Measurements from ENCODE around the gene SMCO1.
"Not testable (repeated sequence)": the region's sequence is repeated elsewhere in the genome, so short reads cannot be mapped to it uniquely, and the experiment has no call there.

SMCO1 gene

DNA sequence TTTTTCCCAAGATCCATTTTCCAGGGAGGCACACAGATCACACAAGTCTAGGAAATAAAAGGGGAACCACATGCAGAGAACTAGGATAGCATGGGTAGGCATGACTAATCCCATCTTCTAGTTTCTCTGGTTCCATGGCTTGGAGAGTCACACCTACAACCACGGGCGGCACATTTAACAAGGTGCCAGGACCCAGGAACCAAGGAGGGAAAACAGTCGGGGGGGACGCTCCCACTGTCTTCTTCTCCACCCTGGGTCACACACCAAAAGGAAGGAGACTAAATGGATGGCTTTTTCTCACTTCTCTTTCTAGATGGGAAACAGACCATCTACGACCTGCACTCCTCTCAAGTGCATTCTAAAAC, 4.6 kb upstream of the SMCO1 start:
- no peak for DNase-seq

DNA sequence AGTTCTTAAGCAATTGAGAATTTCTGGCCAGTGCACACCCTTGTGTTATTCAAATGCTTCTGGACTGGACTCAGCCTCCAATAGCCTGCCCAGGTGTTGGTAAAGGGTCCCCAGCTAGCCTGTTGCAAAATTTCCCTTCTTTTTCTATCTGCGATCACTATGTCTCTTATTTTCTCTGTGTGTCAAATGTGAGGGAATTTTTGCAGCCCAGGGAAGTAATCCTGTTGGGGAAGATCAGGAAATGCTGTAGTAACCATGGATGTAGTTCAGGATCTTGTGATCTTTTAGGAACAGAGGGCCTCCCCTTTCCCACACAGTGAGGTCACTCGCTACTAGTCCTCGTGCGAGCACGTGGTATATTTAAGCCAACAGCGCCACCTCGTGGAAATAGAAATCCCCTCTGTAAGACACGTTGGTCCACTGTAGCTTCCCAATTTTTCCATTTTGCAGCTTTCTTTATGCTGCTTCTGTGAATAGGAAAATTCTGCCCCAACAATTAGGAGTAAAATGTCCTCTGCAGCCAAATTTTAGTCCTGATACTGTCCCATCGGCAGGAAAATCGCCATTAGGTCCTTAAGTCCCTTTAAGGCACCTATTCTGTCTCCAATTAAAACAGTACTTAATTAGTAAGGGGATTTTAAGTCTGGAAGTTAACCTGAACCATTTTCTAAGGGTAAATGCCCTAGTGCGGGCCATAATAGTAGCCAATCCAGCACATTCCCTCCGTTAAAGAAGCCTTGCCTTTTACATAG, 4.0 kb upstream of the SMCO1 start:
- DNase-seq = peak; percentile 57

DNA sequence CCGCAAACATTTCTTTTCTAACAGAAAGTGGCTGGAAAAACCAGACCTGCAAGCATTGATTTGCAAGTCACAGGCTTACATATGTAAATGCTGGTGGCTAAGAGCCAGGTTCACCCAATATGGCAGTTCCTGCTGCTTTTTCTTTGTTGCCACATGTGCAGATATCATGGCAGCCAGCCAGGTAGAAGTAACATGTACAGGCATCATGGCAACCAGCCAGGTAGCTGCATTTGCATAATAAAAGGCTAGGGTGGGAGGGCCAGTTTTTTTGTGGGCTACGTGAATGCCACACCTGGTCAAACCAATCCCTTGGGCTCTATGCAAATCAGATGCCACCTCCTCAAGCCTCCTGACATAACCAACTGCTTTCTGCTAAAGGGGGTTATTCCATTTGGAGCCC, 2.8 kb upstream of the SMCO1 start:
- no peak for DNase-seq

DNA sequence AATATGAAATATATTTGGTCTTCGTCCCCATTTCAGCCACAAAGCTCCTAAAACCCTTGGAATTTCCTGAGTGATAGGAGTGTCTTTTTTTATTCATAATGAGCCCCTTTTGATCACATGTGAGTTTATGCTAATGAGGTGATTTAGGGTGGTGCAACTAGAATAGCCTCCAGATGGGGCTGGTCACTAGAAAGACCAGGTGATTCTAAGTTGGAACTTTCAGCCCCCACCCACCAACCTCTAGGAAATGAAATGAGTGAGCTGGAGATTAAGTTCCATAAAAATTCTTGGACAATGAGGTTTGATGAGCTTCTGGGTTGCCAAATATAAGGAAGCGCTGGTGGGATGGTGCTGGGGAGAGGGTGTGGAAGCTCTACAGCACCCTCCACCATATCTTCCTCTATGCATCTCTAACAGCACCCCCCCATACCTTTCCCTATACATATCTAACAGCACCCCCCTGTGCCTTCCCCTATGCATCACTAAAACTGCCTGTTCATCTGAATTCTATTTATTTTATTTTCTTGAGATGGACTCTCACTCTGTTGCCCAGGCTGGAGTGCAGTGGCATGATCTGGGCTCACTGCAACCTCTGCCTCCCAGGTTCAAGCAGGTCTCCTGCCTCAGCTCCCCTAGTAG, 2.1 kb upstream of the SMCO1 start:
- no peak for DNase-seq

DNA sequence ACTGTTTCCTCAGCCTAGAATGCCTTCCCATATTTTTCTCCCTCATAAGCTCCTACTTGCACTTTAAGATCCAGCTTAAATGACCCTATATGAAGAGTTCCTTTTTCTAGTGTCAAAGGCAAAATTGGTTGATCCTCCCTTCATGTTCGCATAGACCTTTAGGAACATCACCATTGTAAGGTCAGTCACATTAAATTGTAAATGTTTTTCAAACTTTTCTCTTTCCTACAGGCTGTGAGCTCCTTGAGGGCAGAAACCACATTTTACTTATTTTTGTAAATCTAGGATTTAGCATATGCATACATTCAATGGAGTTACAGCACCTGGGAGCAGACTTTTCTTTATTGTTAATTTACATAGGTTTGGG, 813 bp downstream of the SMCO1 start:
- no peak for DNase-seq

DNA sequence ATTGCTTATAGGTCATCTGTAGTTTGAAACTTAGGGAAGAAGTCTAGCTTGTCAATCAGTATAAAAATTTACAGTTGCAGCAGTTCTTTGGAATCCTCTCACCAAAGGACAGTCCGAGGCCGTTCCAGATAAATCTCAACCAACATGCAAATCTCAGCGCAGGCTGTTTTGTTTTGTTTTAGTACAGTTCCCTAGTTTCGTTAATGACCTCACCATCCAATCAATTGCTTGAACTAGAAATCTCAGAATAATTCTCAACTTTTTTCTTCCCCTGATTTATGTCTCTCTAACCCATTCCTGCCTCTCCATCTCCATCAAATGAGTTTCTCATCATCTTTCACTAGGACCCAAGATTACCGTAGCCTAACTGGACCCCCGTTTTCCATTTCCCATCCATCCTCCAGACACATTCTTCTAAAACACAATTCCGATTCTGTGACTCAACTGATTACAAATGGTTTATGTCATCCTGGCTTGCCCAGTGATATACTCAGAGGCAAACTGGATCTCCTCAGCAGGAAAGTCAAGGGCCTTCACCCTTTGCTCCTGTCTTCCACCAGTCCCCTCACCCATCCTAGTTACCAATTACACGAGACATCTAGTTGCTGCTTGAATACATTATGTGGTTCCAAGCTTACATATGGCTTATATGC, 1.3 kb downstream of the SMCO1 start:
- no peak for DNase-seq

DNA sequence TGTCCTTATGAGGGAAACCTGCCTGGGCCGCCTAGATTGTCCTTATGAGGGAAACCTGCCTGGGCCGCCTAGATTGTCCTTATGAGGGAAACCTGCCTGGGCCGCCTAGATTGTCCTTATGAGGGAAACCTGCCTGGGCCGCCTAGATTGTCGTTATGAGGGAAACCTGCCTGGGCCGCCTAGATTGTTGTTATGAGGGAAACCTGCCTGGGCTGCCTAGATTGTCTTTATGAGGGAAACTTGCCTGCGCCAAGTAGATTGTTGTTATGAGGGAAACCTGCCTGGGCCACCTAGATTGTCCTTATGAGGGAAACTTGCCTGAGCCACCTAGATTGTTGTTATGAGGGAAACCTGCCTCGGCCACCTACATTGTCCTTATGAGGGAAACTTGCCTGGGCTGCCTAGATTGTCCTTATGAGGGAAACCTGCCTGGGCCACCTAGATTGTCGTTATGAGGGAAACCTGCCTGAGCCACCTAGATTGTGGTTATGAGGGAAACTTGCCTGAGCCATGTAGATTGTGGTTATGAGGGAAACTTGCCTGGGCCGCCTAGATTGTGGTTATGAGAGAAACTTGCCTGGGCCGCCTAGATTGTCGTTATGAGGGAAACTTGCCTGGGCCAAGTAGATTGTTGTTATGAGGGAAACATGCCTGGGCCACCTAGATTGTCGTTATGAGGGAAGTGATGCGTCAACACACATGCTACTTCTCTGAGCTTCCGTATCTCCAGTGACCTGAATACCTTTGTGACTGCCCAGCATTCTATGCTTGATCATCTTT, 3.3 kb downstream of the SMCO1 start:
- DNase-seq = not testable (repeated sequence)

DNA sequence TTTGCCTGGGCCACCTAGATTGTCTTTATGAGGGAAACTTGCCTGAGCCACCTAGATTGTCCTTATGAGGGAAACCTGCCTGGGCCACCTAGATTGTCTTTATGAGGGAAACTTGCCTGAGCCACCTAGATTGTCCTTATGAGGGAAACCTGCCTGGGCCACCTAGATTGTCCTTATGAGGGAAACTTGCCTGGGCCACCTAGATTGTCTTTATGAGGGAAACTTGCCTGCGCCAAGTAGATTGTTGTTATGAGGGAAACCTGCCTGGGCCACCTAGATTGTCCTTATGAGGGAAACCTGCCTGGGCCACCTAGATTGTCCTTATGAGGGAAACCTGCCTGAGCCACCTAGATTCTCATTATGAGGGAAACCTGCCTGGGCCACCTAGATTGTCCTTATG, 4.0 kb downstream of the SMCO1 start:
- DNase-seq = not testable (repeated sequence)

DNA sequence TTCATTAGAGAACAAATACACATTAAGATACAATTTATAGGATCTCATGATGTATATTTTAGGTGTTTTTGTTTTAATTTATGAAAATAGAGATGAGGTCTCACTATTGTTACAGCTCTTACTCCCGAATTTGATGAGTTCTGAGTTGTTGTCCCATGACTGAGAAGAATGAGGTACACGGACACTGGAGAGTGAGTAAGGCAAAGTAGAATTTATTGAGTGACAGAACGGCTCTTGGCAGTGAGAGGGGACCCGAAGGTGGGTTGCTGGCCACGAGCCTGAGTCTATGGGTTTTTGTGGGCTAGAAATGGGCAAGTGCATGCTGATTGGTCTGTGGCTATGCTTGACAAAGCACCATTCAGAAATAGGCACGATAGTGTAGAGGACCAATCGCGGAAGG, 8.5 kb downstream of the SMCO1 start:
- no peak for DNase-seq

DNA sequence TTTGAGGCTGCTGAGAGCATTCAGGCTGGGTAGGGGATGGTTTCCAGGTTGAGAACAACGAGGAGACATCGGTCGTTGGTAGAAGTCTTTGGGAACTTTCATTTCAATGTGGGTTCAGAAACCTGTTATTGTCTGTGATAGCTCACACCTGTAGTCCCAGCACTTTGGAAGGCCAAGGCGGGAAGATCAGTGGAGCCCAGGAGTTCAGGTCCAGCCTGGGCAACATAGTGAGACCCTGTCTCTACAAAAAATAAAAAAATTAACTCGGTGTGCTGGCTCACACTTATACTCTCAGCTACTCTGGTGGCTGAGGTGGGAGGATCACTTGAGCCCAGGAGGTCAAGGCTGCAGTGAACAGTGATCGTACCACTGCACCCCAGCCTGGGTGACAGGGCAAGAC, 10.6 kb downstream of the SMCO1 start:
- no peak for DNase-seq

DNA sequence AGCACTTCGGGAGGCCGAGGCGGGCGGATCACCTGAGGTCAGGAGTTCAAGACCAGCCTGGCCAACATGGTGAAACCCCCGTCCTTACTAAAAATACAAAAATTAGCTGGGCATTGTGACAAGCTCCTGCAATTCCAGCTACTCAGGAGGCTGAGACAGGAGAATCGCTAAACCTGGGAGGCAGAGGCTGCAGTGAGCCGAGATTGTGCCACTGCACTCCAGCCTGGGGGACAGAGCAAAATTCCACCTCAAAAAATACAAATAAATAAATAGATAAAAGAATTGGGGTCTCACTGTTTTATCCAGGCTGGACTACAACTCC, 11.1 kb downstream of the SMCO1 start:
- DNase-seq = not testable (repeated sequence)

DNA sequence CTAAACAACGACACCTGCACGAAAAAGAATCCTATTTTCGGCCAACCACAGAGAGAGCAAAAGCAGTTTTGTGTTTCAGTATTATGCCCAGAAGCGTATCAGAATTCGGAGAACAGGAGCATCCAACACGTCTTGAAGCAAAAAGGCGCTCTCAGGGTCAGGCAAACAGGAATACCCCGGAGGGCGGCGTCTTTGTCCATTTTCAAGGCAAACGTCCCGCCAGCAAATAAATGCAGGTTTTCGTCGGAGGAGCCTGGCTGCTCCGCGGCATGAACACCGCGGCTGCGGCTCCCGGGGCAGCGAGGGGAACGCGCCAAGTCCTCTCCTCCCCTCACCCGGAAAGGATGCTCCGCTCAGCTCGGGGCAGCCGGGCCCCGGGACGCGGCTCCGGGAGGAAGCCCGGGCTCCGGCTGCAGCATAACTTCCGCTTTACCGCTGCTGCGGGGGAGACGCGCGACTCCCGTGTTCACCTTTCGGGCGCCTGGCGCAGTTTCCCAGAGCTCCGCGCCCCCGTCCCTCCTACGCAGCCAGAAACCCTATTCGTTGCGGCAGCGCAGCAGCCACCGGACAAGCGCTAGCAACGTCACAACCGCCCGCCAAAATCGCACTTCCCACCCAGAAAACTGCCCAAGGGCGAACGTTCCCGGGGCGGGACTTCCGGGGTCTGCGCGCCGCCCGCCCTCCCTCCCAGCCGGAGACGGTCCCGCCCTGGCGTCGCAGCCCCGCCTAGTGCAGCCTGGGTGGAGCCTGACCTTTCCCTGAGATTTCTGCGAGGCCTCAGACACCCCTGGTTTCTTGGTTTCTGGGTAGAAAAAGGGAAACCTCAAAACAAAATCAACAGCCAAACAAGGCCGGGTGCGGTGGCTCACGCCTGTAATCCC, 11.7 kb downstream of the SMCO1 start, which contains the start of gene RNF168:
RNF168 (minus strand) TSS at position 573 of the 881 bp plus-strand sequence. CDS start 595 bp downstream, outside the sequence.
- peak; percentile 96 for DNase-seq

DNA sequence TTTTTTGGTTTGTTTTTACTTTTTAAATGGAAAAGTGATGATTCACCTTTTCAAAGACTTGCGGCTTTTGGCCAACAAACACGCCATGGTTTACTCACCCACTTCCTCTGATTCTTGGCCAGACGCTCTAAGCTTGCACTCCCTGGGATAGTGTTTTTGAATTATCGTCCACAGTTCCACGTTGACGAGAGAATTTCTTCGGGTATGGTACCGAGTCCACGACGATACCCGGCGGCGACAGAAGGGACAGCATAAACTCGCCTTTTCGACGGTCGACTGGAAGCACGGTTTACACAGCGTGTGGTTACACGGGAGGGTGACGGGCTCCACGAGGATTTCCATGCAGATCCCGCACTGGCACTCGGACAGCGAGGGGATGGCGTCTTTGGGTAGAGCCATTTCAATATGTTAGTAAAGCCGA, 12.4 kb downstream of the SMCO1 start:
- peak; percentile 65 for DNase-seq

DNA sequence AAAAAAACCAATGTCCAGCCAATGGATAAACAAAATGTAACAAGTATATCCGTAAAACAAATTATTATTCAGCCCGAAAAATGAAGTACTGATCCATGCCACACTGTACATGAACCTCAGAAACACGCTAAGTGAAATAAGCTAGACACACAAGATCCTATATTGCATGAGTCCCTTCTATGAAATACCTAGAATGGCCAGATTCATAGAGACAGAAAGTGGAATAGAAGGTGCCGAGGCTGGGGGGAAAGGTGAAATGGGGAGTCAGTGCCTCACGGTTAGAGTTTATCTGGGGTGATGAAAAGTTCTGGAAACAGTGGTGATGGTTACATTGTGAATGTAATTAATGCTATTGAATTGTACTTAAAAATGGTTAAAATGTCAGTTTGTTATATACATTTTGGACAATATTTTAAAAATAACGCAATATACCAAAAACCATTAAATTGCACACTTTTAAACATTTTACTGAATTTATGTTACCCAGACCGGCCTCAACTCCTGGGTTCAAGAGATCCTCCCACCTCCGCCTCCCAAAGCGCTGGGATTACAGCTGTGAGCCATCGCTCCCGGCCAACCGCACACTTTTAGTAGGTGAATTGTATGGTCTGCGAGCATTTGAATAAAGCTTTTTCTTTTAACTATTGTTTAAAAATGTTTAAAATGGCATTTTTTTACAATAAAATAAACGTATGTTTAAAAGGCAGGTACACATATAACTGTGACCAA, 13.7 kb downstream of the SMCO1 start:
- DNase-seq = peak; percentile 18

DNA sequence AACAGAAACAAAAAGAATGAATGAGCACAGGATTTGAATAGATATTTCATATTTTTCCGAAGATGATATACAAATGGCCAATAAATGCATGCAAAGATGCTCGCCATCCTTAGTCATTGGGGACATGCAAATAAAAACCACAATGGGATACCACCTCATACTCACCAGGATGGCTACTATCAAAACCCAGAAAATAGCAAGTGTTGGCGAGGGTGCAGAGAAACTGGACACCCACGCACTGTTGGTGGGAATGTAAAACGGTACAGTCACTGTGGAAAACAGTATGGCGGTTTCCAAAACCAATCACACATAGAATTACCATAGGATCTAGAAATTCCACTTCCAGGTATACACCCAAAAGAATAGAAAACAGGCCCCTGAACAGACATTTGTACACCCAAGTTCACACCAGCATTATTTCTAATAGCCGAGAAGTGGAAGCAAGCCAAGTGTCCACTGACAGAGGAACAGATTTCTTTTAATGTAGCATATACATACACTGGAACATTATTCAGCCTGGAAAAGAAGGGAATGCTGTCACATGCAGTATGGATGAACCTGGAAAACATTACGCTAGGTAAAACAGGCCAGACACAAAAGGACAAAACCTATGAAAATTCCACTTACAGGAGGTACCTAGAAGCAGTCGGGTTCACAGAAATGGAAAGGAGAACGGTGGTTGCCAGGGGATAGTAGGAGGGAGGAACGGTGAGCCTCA, 15.2 kb downstream of the SMCO1 start:
- peak; percentile 14 for DNase-seq

DNA sequence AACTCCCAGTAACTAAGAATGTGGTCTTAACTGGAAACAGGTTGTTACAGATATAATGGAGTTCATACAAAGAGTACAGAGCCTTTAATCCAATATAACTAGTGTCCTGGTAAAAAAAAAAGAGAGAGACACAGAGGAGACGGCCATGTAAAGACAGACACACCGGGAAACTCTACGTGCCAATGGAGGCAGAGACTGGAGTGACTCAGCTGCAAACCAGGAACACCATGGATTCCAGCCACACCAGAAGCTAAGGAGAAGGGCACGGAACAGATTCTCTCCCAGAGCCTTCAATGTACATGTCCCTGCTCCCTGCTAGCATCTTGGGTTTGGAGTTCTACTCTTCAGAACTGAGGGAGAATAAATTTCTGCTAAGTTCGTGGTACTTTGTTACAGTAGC, 16.1 kb downstream of the SMCO1 start:
- DNase-seq = no peak

DNA sequence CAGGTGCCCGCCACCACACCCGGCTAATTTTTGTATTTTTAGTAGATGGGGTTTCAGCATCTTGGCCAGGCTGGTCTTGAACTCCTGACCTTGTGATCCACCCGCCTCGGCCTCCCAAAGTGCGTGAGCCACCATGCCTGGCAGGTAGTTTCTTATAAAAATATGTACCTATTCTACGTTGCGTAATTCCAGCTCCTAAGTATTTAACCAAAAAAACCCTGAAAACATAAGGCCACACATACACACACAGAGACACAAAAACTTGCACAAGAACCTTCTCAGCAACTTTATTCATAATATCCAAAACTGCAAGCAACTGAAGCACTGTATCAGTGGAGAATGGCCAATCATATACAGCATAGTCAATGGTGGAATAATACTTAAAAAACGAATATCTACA, 16.8 kb downstream of the SMCO1 start:
- no peak for DNase-seq

DNA sequence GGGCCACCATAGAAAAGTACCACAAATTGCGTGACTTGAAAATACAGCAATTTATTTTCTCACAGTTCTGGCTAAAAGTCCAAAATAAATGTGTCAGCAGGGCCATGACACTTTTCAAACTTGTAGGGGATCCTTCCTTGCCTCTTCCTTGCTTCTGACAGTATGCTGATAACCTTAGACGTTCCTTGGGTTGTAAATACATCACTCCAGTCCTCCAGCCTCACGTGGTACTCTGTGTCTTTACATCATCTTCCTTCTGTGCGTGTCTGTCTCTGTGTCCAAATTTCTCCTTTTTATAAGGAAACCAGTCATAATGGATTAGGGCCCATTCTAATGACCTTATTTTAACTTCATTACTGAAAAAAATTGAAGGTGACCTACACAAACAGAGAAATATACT, 19.0 kb downstream of the SMCO1 start:
- DNase-seq = no peak

DNA sequence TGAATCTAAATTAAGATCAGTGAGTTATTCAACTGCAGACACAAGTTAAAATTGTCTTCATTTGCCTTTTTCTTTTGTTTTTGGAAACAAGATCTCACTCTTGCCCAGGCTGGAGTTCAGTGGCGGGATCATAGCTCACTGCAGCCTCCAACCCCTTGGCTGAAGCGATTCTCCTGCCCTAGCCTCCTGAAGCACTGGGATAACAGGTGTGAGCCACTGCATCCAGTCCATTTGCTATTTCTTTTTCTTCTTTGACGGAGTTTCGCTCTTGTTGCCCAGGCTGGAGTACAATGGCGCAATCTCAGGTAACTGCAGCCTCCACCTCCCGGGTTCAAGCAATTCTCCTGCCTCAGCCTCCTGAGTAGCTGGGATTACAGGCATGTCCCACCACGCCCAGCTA, 21.9 kb downstream of the SMCO1 start:
- no peak for DNase-seq

DNA sequence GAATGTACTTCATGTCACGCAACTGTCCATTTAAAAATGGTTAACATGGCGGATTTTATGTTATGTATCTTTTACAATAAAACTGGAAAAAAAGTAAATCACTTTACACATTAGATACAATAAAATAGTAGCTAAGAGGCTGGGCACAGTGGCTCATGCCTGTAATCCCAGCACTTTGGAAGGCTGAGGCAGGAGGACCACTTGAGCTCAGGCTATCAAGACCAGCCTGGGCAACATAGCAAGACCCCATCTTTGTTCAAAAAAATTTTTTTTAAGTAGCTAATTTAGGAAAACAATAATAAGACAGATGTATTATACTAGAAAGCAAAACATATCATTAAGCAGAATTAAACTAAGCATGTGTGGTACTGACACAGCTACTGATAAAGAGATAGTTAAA, 23.1 kb downstream of the SMCO1 start:
- no peak for DNase-seq

DNA sequence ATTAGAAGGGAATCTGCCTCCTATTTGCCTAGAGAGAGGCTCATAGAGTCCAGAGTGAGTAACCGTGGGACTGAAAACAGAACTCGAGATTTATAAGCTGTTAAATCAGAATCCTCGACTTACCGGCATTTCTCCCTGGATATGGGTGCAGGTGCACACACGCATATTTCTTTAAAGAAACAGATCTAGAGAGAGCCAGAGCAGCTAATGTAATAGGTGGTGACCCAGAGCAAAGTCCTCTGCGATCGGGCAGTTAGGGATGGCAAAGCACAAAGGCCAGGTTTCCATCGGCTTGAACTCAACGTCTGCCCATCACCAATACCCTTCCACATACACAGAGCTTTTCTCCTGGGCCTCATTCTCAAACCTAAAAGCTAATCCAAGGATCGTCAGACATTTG, 25.4 kb downstream of the SMCO1 start:
- no peak for DNase-seq
